GM20000 (cell line): ENCODE data around the gene TTC9C.

Experiments
- DNase-seq: peaks from one replicate; pipeline ENCODE4 v3.0.0; 2012; ENCODE audit warnings: low spot score
- TF ChIP-seq, protein P1 (sequence below): IDR thresholded peaks from 2 replicates; pipeline ENCODE4 v1.5.1; 2012; ENCODE audit warnings: mild to moderate bottlenecking, control low read depth; ENCODE audit errors: extremely low read depth, missing control alignments

TTC9C gene

DNA sequence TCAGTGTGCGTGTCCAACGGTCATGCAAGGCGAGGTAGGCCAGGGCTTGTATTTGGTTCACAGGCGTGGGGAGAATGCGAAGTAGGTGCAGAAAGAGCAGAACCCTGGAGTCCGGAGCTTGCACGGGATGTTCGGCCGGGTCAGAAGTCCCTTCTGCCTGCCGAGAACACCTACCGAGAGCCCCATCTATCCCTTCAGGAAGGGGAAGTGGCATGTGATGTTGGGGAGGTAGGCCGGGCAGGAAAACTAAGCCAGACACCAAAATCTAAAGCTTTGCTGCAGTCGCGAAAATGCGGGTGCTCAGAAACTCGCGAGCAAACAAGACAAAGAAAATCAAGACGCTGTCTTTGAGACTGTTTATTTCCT is 42.5 kb downstream of the TTC9C start:
- no peak for DNase-seq

DNA sequence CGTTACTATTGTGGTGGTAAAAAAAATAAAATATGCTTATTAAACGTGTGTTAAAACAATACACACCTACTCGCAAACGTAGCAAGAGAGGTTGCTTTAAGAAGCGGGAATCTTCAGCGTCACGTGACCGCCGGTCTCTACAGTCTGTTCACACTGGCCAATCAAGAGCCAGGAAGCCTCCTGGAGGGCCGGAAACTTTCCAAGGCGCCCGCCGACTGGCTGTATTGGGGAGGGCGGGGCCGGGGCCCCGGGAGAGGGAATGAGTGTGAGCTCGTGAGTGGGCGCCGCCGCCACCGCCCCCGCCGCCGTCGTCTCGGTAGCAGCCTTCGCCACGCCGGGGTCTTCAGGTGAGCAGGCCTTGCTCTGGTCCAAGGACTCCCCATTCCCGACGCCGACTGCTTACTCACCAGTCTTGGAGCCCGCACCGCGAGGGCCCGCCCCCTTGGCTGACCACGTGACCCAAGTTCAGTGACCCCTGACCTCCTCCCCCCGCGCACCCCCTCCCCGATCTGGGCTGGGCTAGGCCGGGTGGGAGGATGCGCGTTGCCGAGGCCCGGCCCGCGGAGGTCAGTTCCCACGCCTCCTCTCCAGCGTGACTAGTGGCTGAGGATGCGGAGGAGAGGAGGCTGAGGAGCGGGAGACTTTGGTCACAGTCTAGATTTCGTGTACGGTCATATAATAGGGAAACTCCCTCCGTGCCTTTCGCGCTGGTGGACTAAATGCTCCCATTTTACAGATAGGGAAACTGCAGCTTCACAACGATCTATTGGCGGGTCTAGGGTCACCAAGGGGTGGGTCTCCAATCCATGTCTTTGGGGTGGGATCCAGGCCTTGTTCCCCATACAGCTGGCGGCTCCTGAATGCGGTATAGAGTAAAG is 43.1 kb downstream of the TTC9C start, which contains the start of gene TAF6L:
TSS of gene TAF6L (plus strand) at position 253 of the 878 bp plus-strand sequence. CDS start 4,388 bp downstream, outside the sequence.
- TF ChIP-seq, protein P1, sequence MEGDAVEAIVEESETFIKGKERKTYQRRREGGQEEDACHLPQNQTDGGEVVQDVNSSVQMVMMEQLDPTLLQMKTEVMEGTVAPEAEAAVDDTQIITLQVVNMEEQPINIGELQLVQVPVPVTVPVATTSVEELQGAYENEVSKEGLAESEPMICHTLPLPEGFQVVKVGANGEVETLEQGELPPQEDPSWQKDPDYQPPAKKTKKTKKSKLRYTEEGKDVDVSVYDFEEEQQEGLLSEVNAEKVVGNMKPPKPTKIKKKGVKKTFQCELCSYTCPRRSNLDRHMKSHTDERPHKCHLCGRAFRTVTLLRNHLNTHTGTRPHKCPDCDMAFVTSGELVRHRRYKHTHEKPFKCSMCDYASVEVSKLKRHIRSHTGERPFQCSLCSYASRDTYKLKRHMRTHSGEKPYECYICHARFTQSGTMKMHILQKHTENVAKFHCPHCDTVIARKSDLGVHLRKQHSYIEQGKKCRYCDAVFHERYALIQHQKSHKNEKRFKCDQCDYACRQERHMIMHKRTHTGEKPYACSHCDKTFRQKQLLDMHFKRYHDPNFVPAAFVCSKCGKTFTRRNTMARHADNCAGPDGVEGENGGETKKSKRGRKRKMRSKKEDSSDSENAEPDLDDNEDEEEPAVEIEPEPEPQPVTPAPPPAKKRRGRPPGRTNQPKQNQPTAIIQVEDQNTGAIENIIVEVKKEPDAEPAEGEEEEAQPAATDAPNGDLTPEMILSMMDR = no peak
- DNase-seq = peak; percentile 89

More for the DNA sequence above, 42.5 kb downstream of the TTC9C start:
- TF ChIP-seq, protein P1 = no peak

DNA sequence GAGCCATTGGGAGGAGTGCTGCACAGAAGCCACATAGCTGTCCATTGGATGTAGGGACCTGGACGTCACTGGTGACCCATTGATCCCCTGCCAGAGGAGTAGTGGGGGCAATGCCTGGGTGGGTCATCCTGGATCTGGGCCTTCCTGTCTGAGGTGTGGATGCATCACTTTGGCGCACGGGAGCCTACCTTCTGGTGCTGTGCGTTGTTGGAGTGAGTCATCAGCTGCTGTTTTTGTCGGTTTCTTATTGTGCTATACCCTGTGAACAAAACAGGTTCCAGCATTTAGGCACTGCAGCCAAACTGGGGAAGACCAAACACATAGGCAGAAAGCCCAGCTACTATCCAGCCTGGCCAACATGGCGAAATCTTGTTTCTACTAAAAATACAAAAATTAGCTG is 46.1 kb downstream of the TTC9C start:
- TF ChIP-seq, protein P1 = no peak
- no peak for DNase-seq

DNA sequence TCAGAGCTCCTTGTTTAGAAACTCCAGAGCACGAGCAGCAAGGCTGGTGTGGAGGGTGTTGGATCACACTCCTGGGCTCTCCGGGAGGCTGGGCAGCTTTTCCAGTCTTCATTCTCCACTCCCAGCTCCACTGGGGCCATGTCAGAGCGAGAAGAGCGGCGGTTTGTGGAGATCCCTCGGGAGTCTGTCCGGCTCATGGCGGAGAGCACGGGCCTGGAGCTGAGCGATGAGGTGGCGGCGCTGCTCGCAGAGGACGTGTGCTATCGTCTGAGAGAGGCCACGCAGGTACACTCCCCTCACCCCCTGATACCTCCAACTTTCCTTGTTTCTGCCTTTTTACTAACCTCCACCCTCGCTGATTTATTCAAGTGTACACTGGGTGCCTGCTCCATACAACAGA is 47.4 kb downstream of the TTC9C start:
- DNase-seq = no peak
- TF ChIP-seq, protein P1 = no peak

DNA sequence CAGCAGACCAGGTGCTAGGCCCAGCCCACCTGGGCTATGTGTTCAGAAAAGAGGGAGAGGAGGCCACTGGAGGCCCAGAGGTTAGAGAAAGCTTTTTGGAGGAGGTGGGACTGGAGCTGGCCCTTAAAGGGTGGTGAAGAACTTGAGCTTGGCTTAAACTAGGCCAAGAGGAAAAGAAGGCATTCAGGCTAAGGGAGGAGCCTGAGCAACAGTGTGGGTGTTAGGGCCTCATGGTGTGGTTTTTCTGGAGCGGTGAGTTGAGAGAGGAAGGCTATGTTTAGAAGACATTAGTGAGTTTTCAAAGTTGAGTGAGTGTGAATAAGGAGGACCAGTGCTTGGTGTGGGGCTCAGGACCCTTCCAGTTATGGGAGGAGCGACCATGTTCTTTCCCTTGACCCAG is 49.1 kb downstream of the TTC9C start:
- no peak for DNase-seq
- TF ChIP-seq, protein P1 = no peak

DNA sequence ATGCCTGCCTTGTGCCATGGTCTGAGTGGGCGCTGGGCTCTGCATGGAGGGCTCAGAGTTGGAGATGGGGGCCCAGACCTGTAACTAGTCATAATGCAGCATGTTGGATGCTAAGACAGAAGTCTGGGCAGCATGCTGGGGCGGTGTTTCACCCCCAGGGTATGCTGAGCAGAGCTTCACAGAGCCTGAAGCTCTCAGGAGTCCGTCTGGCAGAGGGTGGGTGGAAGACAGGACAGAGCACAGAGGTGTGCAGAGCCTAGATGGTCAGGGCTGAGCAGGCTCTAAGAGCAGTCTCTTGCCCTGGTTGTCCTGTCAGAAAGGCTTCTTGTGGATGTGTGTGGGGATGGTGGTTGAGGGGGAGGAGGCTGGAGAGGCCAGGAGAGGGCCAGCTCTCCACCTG is 50.2 kb downstream of the TTC9C start:
- TF ChIP-seq, protein P1 = no peak
- DNase-seq = no peak

DNA sequence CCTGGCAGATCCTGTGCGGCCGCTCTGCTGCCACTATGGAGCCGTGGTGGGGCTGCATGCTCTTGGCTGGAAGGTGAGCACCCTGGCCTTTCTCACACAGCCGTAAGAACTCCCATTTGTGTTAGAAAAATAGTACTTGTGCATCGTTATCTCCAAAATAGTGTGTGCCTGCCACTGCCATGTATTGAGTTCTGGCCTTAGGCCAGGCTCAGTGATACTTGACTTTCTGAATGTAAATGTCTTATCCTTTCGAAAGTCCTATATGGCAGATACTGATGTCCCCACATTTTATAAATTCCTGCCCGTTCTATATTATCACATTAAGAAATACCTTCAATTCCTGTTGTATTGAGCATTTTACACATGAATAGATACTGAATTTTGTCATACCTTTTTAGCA is 54.5 kb downstream of the TTC9C start:
- DNase-seq = no peak
- TF ChIP-seq, protein P1 = no peak
